Activated T-cell treated with anti-CD3 and anti-CD28 coated beads for 48 hours (primary cell): ENCODE data around the gene SLC29A2.

ENCODE experiments used
- DNase-seq: peaks from one replicate; pipeline ENCODE4 v3.0.0-alpha.2; 2020; ENCODE audit warnings: low read depth

The SLC29A2 gene

GRCh38 chr11:66371627-66372415, at the start of gene SLC29A2:
Gene SLC29A2 (minus strand): TSS chr11:66371760. CDS start chr11:66371591, 169 bp downstream.
- peak; percentile 80 for DNase-seq

GRCh38 chr11:66420671-66421476, 49.3 kb upstream of the SLC29A2 start, which contains the start of gene NPAS4:
Gene NPAS4 (plus strand): TSS chr11:66421035. CDS start chr11:66421180, 145 bp downstream.
- no peak for DNase-seq

- DNase-seq: no peak
These were observed 48.3 kb upstream of the SLC29A2 start for GRCh38 chr11:66419825-66420224.

GRCh38 chr11:66418986-66419308, 47.4 kb upstream of the SLC29A2 start:
- no peak for DNase-seq

GRCh38 chr11:66418168-66418985, 46.8 kb upstream of the SLC29A2 start:
- peak; percentile 74 for DNase-seq

- no peak for DNase-seq
These were observed 45.4 kb upstream of the SLC29A2 start for GRCh38 chr11:66417000-66417399.

GRCh38 chr11:66415423-66415822, 43.9 kb upstream of the SLC29A2 start:
- DNase-seq: no peak

GRCh38 chr11:66414120-66414934, 42.8 kb upstream of the SLC29A2 start:
- DNase-seq: no peak

GRCh38 chr11:66413167-66413566, 41.6 kb upstream of the SLC29A2 start:
- no peak for DNase-seq

- no peak for DNase-seq
These were observed 40.5 kb upstream of the SLC29A2 start for GRCh38 chr11:66412110-66412509.

- no peak for DNase-seq
These were observed 39.8 kb upstream of the SLC29A2 start for GRCh38 chr11:66411323-66411722.

GRCh38 chr11:66410191-66410590, 38.6 kb upstream of the SLC29A2 start:
- no peak for DNase-seq

GRCh38 chr11:66409226-66409625, 37.7 kb upstream of the SLC29A2 start:
- no peak for DNase-seq

- peak; percentile 92 for DNase-seq
These were observed 37.1 kb upstream of the SLC29A2 start for GRCh38 chr11:66408488-66409214.

GRCh38 chr11:66407651-66408050, 36.1 kb upstream of the SLC29A2 start:
- DNase-seq: no peak

GRCh38 chr11:66393954-66394353, 22.4 kb upstream of the SLC29A2 start:
- no peak for DNase-seq

- DNase-seq: no peak
These were observed 19.8 kb upstream of the SLC29A2 start for GRCh38 chr11:66391322-66391721.

GRCh38 chr11:66388780-66389386, 17.3 kb upstream of the SLC29A2 start:
- DNase-seq: peak; percentile 56

GRCh38 chr11:66386171-66387069, 14.9 kb upstream of the SLC29A2 start:
- peak; percentile 69 for DNase-seq
